ENCODE results near the gene PKN2.

- TF ChIP-seq, protein P1, sequence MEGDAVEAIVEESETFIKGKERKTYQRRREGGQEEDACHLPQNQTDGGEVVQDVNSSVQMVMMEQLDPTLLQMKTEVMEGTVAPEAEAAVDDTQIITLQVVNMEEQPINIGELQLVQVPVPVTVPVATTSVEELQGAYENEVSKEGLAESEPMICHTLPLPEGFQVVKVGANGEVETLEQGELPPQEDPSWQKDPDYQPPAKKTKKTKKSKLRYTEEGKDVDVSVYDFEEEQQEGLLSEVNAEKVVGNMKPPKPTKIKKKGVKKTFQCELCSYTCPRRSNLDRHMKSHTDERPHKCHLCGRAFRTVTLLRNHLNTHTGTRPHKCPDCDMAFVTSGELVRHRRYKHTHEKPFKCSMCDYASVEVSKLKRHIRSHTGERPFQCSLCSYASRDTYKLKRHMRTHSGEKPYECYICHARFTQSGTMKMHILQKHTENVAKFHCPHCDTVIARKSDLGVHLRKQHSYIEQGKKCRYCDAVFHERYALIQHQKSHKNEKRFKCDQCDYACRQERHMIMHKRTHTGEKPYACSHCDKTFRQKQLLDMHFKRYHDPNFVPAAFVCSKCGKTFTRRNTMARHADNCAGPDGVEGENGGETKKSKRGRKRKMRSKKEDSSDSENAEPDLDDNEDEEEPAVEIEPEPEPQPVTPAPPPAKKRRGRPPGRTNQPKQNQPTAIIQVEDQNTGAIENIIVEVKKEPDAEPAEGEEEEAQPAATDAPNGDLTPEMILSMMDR (IDR thresholded peaks at IDR 0.05): no peak
- no peak for TF ChIP-seq POLR2A (IDR thresholded peaks at IDR 0.05)
Observed at GRCh38 chr1:88763649-88764406, 79.8 kb downstream of the PKN2 start.

Measured in body of pancreas (tissue), 4 donors.